ENCODE data around the gene EDN2.

Gene EDN2

DNA sequence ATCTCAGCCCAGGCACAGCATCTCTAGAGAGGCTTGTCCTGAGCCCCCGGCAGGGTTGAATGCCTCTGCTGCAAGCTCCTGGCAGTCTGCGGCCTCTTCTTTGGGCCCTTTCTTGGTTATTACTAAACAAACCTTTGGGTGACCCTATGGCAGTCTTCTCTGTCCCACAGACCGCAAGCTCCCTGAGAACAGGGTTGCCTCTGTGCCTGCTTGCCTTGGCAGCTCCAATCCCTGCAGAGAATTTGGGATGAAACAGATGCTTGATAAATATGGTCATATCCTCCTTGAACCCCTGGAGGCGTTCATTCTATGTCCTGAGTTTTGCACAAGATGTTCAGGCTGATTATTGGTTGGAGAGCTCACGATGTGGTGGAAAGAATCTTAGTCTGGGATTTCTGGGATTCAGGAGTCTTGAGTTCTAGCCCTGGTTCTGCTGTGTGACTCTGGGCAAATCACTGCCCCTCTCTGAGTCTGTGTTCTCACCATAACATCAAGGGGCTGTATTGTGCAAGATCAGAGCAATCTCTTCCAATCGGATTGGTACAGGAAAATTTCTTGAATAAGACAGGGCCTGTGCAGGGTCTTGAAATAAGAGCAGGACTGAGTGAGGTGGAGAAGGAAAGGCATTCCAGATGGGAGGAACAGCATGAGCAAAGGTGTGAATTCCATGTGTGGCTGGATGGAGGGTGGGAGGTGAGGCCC is 49.6 kb downstream of the EDN2 start:
- H3K4me3 Mint-ChIP-seq = no peak overlapping the region
- H3K4me1 Mint-ChIP-seq = no peaks in the 10 kb centered on the region
- H3K9me3 Mint-ChIP-seq = no peaks in the 10 kb centered on the region
- H3K27me3 Mint-ChIP-seq = peaks cover 14% of the 10 kb centered on the region
- no peak overlapping the region for H3K27ac Mint-ChIP-seq
- no peaks in the 10 kb centered on the region for H3K36me3 Mint-ChIP-seq

DNA sequence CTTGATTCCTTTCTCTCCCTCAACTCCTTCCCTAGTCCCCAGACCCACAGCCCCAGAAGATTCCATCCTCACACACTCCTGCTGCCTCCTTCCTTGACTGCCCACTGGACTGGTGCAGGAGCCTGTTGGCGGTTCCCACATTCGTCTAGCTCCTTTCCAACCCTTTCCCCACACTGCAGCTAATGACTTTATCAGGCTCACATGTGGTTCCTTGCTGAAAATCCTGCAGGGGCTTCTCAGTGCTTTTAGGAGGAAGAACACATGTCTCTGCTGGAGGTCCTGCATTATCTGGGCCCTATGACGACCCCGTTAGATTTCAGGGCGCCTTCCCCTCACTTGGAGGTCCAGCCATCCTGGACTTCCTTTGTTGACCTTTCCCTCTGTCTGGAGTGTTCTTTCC is 50.2 kb downstream of the EDN2 start:
- Mint-ChIP-seq H3K4me1 (no peaks in the 10 kb centered on the region), H3K4me3 (no peak overlapping the region), H3K27me3 (peaks cover 14% of the 10 kb centered on the region)

DNA sequence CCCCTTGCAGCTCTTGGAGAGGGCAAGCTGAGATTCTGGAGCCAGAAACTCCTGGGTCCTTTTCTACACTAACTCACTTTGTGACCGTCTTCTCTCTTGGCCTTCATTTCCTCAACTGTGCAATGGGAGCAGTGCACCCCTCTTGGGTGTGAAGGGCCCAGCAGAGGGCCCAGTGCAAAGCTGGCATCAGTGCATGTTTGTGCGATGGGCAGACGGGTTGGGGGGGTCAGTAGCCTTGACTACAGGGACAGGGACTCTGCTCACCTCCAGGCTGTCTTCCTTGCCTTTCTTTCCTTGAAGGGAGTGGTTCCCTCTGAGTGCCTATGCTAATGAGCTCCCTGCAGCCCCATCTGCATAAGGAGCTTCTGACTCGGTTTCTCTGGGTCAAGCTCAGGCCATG is 51.0 kb downstream of the EDN2 start:
- H3K27ac Mint-ChIP-seq = no peak overlapping the region
- H3K9me3 Mint-ChIP-seq = no peaks in the 10 kb centered on the region
- no peaks in the 10 kb centered on the region for H3K4me1 Mint-ChIP-seq
- H3K36me3 Mint-ChIP-seq = no peaks in the 10 kb centered on the region
- H3K4me3 Mint-ChIP-seq = no peak overlapping the region
- H3K27me3 Mint-ChIP-seq = peaks cover 12% of the 10 kb centered on the region

More for the DNA sequence above, 50.2 kb downstream of the EDN2 start:
- Mint-ChIP-seq H3K27ac (no peak overlapping the region), H3K9me3 (no peaks in the 10 kb centered on the region), H3K36me3 (no peaks in the 10 kb centered on the region)

DNA sequence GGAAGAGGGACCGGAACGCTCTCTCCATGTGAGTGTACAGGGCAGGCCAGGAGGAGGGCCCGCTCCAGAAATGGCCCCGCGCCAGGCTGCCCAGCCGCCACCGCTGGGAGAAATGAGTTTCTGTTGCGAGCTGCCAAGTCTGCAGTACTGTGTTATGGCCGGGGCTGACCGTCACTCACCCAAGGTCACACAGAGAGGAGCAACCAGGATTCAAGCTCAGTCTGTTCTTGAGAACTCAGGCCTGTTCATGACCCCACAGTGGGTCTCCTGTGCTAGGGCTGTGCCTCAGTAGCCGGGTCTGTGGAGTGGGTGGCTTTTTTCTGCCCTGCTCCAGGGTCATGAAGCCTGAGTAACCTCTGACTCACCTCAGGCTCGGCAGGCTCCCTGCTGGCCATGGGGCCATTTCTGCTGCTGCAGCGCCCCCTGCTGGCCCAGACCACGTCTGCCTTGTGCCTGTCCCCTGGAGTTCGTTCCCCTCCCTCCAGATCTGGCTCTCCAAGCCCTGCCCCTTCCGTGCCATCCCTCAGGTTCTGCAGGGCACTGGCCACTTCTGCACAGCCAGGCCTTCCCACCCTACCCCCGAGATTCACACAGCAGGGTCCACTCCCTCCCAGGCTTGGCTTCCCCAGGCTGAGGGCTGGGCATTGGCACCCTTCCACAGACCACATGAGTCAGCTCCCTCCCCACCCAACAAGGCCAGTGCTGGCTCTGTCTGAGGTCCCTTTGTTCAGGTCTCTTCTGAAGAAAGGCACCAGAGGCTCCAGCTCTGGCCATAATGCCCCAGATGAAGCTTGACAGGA is 51.8 kb downstream of the EDN2 start:
- Mint-ChIP-seq H3K27me3 (peaks cover 11% of the 10 kb centered on the region), H3K9me3 (no peaks in the 10 kb centered on the region), H3K36me3 (no peaks in the 10 kb centered on the region), H3K4me1 (no peaks in the 10 kb centered on the region), H3K27ac (no peak overlapping the region), H3K4me3 (no peak overlapping the region)

DNA sequence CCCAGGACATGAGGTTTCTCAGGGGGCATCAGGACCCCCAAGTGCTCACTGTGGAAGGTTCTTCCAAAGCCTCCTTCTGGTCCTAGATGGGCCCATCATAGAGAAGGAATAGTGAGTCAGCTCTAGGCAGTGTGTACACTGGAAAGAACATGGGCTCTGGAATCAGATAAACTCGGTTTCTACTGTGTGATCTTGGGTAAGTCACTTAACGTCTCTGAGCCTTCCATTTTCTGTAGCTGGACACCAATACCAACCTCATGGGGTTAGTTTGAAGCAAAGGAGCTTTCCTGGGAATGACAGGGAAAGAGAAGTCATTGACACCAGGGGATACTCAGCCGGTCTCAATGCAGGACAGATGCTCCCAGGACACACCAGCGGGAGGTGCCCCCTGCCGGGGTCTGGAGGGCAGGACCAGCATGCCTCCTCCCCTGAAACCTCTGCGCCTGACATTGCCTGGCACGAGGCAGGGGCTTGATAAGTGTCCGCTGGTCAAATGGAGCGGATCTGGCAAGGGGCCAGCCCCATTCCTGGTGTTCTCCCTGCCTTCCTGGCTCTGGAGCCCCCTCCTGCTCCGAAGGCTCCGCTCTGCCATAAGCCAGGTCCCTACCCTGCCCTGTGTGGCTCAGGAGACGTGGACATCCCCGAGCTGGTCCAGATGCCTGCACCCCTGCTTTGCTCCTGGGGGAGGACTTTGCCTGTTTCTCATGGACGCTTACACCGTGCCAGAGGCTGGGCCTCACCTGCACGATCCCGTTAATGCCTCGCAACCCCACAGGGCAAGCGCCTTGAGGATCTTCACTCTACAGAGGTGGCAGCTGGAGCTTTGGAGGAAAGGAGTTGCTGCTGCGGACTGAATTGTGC is 52.8 kb downstream of the EDN2 start:
- Mint-ChIP-seq H3K4me1 (no peaks in the 10 kb centered on the region), H3K9me3 (no peaks in the 10 kb centered on the region), H3K27ac (no peak overlapping the region), H3K4me3 (no peak overlapping the region), H3K27me3 (peaks cover 11% of the 10 kb centered on the region), H3K36me3 (no peaks in the 10 kb centered on the region)

DNA sequence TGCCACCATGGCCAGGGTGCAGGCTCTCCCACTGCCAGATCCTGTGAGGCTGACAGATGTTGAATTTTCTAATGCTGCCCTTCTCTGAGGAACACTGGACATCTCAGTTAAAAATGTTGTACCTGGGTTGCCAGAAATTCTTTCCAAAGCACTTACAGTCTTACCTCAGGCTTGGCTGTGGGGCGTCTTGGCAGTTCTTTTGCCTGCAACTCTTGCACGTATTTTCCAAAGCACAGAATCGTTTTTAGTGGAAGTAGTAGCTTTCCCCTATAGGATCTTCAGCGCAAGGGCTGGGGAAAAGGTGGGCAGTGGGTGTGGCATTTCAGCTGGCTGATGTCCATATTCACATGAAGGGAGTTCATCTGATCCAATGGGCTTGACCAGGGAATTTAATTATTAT is 53.9 kb downstream of the EDN2 start:
- Mint-ChIP-seq H3K4me1 (no peaks in the 10 kb centered on the region), H3K27me3 (peaks cover 11% of the 10 kb centered on the region), H3K36me3 (no peaks in the 10 kb centered on the region), H3K27ac (no peak overlapping the region), H3K4me3 (no peak overlapping the region), H3K9me3 (no peaks in the 10 kb centered on the region)

DNA sequence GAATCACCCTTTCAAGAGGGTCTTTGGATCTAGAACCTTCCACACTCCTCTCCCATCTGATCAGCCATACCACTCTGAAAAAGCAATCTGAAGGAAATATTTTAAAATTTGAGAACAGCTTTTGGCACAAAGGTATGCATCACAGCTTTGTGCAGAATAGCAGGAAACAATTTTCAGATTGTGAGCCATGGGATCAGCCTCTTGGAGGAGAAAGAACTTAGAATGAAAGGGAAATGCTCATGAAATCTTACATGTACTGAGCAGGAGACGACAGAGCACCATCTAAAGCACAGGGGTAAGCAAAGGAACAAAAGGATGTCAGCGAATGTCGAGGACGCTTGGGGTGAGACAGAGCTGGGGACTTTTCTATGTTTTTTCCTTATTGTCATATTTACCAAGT is 54.4 kb downstream of the EDN2 start:
- no peaks in the 10 kb centered on the region for H3K9me3 Mint-ChIP-seq
- H3K4me1 Mint-ChIP-seq = no peaks in the 10 kb centered on the region
- H3K27ac Mint-ChIP-seq = no peak overlapping the region
- H3K27me3 Mint-ChIP-seq = peaks cover 9% of the 10 kb centered on the region
- H3K4me3 Mint-ChIP-seq = no peak overlapping the region
- H3K36me3 Mint-ChIP-seq = no peaks in the 10 kb centered on the region

DNA sequence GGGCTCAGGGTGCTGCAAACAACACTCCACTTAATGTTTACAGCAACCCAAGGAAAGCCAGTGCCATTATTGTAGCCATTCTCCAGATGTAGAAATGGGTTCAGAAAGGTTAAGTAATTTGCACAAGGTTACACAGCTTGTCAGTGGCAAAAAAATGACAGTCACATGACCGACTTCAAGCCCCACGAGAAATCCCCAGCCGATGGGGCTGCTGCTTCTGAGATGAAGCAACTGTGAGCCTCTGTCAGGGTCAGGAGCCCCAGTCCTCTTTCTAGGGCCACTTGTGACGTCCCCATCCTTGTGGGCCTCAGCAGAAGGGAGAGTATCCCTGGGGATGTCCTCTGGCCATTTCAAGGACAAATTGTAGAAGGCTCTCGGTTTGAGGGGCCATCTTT is 54.8 kb downstream of the EDN2 start:
- Mint-ChIP-seq H3K27ac (no peak overlapping the region), H3K9me3 (no peaks in the 10 kb centered on the region), H3K27me3 (peaks cover 5% of the 10 kb centered on the region), H3K4me3 (no peak overlapping the region), H3K36me3 (no peaks in the 10 kb centered on the region), H3K4me1 (no peaks in the 10 kb centered on the region)

Measured in activated naive CD4-positive, alpha-beta T cell treated with anti-CD3 and anti-CD28 coated beads, Interleukin-2, amount 50 U/mL, for 24 hours (primary cell).